ENCODE results near the gene TAF12. TPM values are rescaled to one million over a fixed set of nuclear protein-coding genes. Genes with fewer than 3 reads are reported as not detected.

Gene TAF12
- total and polyA plus RNA-seq, 10 of the 15 experiments (the other 5 are each of a cell fraction or from before 2014, with no cell fraction given), result 18.3 to 43.3 (median 28.6) TPM

DNA sequence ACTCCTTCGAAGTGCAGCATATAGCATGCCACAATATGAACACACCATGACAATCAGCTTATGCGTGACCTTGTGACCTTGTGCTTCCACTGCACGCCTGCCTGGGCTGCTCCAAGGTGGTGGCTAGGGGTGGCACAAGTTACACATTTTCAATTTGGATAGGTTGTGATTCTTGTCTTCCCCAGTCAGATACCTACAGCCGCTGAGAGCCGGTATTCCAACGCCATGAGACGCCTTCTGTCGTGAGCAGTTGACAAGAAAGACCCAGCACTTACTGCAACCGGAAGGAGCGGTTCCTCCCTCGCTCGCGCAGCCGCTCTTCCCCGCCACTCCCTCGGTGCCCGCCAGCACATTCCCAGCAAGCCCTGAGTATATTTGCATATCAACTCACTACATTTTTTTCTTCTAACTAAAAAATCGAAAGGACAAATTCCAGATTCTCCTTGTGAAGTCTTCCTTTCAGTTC, 5.2 kb upstream of the TAF12 start (continued):
- TF ChIP-seq CBX3 (IDR thresholded peaks at IDR 0.05; ENCODE audit: borderline replicate concordance, low read depth) (no peak), ZNF384 (IDR thresholded peaks at IDR 0.05; ENCODE audit: borderline replicate concordance, low read depth, low read length) (peak; percentile 44), CEBPB (IDR thresholded peaks at IDR 0.05; ENCODE audit: borderline replicate concordance in 1 of 2, low read depth in 2 of 2, low read length in 2 of 2) (no peak), LARP7 (IDR thresholded peaks at IDR 0.05) (no peak), ZNF207 (IDR thresholded peaks at IDR 0.05; ENCODE audit: borderline replicate concordance) (no peak), SIN3A (IDR thresholded peaks at IDR 0.05; ENCODE audit: low read depth, low read length) (peak; percentile 47; the same call in 1 of the 2 replicates), MYC (IDR thresholded peaks at IDR 0.05; ENCODE audit: insufficient read depth, insufficient read length, insufficient replicate concordance, low read length, severe bottlenecking) (peak; percentile 37), BHLHE40 (IDR thresholded peaks at IDR 0.05; ENCODE audit: borderline replicate concordance in 1 of 2, low read depth in 2 of 2, low read length in 1 of 2) (peak; percentile 56 to 57; a peak in 3 of 4 replicates), RAD51 (IDR thresholded peaks at IDR 0.05) (no peak), JUND (IDR thresholded peaks at IDR 0.05; ENCODE audit: low read depth, low read length) (no peak), TARDBP (IDR thresholded peaks at IDR 0.05; ENCODE audit: borderline replicate concordance) (no peak), NBN (IDR thresholded peaks at IDR 0.05) (no peak), SPI1 (IDR thresholded peaks at IDR 0.05; ENCODE audit: borderline replicate concordance, insufficient read depth, low read depth, low read length) (peak; percentile 78; the same call in 1 of the 2 replicates), ZSCAN29 (IDR thresholded peaks at IDR 0.05) (no peak), NFYA (IDR thresholded peaks at IDR 0.05; ENCODE audit: borderline replicate concordance, low read depth, low read length) (no peak), SIX5 (IDR thresholded peaks at IDR 0.05; ENCODE audit: low read depth, low read length, severe bottlenecking) (no peak), PML (IDR thresholded peaks at IDR 0.05; ENCODE audit: low read length) (no peak), EGR1 (IDR thresholded peaks at IDR 0.05; ENCODE audit: borderline replicate concordance in 1 of 2, low read depth in 2 of 2, low read length in 2 of 2) (no peak), NR2F1 (conservative IDR thresholded peaks at IDR 0.05) (peak; percentile 100), ZNF24 (IDR thresholded peaks at IDR 0.05) (no peak), HSF1 (IDR thresholded peaks at IDR 0.05; ENCODE audit: low read depth, low read length) (no peak), MEF2B (IDR thresholded peaks at IDR 0.05; ENCODE audit: partially characterized antibody, poor library complexity, severe bottlenecking) (no peak), RB1 (IDR thresholded peaks at IDR 0.05; ENCODE audit: borderline replicate concordance) (no peak), NRF1 (conservative IDR thresholded peaks at IDR 0.05; ENCODE audit: low read depth, low read length) (peak; percentile 73), HDGF (IDR thresholded peaks at IDR 0.05) (peak; percentile 73; the same call in 1 of the 2 replicates), CHD1 (IDR thresholded peaks at IDR 0.05; ENCODE audit: low read depth, low read length) (no peak; the same call in 1 of the 2 replicates), HDAC6 (IDR thresholded peaks at IDR 0.05; ENCODE audit: unreplicated experiment) (no peak), STAT1 (conservative IDR thresholded peaks at IDR 0.05) (no peak), RELB (IDR thresholded peaks at IDR 0.05; ENCODE audit: low read depth) (no peak; the same call in 1 of the 2 replicates), SMC3 (IDR thresholded peaks at IDR 0.05; ENCODE audit: borderline replicate concordance, low read length) (no peak), RELA (IDR thresholded peaks at IDR 0.05; ENCODE audit: borderline replicate concordance, partially characterized antibody) (no peak), RAD21 (IDR thresholded peaks at IDR 0.05; ENCODE audit: insufficient read depth, low read depth, low read length) (no peak)

Measured in GM12878 (cell line).